ENCODE data around the gene LSAMP.
"Not testable (repeated sequence)": the region's sequence is repeated elsewhere in the genome, so short reads cannot be mapped to it uniquely, and the experiment has no call there.

The LSAMP gene

DNA sequence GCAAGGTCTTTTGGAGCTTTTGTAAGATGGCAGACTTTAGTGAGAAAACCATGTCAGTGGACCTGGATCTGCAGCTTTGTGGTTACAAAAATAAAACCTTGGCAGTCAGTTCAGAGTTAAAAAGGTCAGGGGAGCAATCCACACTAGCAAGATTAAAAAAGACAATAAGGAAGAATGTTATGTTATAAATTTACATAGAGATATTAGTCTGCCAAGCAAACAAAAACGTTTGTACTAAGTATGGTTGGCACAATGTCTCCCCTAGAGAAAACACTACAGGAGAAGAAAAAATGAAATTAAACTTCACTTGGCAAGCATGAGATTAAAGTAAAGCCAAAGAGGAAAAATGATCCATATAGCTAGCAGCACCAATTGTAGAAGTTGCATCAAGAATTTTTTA is 205.0 kb downstream of the LSAMP start:
- DNase-seq (ENCODE audit: low spot score), result no peak

DNA sequence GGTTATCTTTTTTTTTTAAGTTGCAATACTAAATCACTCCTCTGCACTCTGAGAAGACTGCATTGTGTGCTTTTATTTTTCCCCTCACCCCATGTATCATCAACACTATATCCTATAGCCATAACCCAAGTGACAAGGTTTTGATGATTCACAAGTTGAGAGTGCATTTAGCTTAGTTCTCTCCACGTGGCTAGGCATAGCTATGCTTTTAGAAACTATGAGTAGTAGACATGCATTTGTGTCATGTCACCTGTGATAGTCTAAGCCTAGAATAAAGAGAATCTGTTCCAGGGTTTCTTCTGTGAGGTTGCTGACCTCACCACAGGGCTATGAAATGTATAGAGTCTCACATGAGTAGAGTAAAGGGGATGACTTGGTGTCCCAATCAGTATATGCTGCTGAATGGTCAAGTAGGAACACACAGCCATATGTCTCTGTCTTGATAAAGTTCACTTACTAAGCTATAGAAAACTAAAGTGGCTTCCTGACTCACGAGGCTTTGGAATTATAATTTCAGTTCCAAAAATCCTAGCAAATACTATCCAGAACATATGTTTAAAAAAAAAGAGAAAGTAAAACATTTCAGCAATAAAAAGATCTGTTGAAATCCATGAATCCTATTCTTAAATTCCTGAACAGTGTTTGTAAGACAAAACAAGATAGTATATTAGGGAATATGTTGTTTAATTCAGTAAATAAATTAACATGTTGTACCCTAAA is 206.3 kb downstream of the LSAMP start:
- DNase-seq (ENCODE audit: low spot score), result no peak

DNA sequence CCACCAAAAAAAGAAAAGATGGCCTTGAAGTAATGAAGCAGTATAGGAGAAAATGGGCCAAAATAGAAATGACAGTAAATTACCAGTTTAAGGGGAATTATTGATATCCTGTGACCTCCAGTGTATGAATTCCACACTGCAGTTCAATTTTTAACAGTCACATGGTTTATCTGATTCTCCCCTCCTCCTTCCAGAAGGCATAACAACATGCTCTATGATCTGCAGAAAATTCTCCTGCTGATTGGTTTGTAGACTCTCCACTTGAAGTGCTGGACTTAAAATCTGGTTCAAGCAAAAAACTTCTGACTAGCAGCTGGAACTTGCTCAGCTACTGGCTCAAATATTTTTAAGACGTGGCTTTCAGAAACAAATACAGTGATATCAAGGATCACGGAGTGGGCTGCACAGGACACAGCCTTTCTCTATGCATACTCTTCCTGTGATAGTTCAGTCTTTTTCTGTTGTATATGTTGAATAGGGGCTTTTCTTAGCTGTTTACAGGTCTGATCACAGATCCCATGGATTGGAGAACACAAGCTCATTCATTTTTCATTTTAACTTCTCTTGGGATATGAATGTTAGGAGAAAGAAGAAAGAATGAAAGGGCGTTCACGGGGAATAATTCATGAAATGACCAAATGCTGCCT is 211.5 kb downstream of the LSAMP start:
- no peak for DNase-seq (ENCODE audit: low spot score)

DNA sequence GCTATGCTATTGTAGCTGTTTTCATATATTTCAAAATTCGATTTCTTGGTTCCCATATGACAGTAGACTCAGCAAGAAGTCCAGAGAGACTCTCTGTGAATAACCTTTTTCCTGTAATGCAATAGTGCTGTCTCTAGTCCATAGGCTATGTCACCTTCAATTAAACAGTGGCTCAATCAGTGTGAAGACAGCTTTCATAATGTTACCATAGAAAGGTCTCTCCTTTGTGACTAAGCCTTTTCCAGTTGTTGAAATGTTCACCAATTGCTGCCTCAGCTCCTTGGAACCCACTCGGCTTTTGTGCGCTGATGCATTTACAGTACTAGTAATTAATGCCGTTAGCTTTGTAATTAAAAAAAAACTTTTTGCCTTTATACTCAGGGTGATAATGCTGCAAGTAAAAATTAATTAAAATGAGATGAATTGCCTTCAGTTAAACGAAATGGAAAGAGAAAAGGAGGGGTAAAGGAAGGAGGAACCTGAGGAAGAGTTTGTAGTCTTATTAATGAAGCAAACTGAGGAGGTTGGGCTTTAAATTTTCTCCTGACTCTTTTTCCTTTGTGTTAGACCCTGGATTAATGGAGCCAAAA is 214.8 kb downstream of the LSAMP start:
- DNase-seq (ENCODE audit: low spot score), result no peak

DNA sequence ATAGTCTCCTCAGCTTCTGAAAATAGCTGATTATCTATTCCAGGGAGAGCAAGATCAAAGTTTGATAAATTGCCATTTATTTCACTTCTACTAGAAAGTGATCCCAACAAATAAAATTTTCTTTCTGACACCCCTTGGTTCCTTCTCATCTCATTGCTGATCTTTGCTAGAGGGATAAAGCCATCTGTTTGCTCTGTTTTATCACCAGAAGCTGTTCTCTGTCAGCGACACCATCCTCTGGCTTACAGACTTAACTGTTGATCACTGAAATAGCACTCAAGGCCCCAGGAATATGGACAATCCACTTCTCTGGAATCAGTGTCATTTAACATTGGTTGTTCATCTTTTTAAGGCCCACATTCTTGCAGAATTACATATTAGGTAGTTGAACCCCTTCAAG is 219.0 kb downstream of the LSAMP start:
- DNase-seq (ENCODE audit: low spot score), result no peak

DNA sequence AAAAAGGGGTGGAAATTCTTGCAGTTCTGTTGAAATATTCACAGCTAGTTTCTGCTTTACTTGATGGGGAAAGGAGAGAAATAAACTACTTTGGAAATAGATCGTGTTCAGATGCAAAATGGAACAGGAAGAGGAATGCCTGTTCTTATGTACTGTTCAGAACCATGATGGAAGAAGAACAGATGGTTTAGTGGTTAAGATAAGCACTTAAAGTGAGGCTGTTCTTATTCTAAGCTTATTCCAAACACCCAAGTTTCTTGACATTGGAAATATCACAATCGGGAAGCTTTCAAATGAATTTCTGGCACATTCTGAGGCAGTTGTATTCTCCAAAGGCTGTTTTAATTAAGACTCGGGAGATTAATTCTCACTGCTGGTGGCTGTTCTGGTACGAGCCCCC is 228.5 kb downstream of the LSAMP start:
- DNase-seq (ENCODE audit: low spot score), result no peak

DNA sequence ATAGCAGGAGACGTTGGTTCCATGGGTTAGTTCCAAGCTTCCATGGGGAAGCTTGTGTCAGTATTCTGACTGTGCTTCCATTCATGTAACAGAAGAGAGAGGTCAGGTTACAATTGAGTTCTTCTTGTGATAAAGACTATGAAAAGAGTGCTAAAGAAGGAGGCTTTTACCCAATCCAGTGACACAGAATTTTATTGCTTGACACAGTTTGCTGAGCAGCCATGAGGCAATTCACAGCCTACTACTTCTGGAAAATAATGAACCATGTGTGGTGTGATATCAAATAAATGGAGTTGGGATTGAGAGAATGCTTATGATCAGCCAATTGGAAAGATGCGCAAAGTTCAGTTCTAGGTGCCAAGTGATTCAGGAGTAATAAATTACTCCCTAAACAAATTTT is 233.4 kb downstream of the LSAMP start:
- no peak for DNase-seq (ENCODE audit: low spot score)

DNA sequence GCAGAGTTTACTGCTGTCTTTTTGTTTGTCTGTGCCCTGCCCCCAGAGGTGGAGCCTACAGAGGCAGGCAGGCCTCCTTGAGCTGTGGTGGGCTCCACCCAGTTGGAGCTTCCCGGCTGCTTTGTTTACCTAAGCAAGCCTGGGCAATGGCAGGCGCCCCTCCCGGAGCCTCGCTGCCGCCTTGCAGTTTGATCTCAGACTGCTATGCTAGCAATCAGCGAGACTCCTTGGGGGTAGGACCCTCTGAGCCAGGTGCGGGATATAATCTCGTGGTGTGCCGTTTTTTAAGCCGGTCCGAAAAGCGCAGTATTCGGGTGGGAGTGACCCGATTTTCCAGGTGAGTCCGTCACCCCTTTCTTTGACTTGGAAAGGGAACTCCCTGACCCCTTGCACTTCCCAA is 236.5 kb downstream of the LSAMP start:
- DNase-seq (ENCODE audit: low spot score), result not testable (repeated sequence)

DNA sequence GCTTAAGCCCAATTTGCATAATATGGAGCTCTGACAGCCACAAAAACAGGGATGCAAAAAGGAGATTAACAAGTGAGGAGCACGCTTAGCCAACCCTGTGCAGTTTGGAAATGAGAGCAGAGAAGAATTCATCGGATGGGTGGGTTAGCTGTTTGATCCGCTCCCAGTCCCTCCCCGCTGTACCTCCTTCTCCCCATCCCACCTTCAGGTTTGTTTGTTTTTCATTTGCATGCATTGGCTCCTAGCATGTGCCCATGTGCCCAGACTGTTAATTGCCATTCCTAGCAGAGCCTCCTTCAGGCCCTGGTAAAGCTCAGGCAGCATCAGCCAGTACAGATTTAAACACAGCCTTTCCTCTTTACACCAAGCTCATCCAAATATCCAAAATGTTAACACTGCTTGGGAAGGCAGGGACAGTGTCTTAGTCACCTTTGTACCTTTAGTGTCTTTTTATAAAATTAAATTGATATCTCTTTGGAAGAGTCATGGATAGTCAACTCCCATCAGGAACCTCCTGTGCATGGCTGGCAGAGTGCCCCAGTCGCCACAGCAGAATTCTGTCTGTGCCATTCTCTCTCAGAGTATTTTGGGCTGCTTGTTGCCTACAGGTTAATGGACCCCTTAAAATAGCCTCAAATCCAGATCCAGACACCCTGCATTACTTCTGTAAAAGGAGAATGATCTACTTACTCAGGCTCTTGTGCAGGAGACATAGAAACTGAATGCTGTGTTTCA is 244.2 kb downstream of the LSAMP start:
- no peak for DNase-seq (ENCODE audit: low spot score)

DNA sequence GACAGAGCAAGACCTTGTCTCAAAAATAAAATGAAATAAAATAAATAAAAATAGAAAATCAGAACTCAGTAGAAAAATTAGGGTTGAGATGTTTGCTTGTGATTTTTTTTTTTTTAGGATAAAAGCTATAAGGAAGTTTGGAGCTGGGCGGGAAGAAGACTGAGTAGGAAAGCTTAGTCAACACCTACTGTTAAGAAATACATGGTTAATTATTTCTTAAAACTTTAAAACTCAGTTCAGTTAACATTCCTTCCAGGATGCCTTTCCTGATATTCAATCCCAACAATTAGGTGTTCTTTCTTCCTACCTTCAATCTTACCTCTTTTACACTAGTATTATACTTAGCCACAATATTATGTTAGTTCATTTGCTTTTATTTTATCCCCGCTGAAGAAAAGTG is 246.2 kb downstream of the LSAMP start:
- DNase-seq (ENCODE audit: low spot score), result no peak

DNA sequence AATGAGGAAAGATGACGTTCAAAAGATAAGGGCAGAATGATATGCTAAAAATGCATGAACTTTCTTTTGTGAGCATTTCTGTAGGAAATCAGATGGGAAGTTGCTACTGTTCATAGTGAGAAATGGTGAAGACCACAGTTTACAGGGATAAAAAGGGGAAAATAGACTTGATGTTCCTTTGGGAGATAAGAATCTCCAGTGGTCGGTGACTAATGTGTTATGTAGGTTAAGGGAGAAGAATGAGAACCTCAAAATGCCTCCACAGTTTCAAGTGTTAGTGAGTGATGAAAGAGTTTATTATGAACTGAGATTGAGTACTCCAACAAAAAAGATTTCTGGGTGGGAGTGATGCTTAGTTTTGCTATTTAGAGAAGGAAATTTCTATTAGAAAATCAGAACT is 247.2 kb downstream of the LSAMP start:
- DNase-seq (ENCODE audit: low spot score), result no peak

DNA sequence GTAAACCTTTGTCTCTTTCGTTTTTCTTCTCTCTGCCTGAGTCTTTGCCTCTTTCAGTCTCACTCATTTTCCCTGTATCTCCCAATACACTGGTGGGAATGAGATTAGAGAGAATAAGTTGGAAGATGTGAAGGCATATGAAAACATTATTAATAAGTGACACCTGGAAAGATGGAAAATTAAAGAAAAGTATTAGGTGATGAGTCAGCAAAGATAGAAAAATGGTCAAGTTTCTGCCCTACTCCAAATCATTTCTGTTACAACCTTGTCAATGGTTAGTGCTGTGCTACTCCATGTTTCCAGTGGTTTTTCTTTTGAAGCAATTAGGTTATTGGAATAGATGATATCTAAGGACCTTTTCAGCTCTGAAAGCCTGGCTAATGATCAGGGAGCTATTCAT is 252.8 kb downstream of the LSAMP start:
- no peak for DNase-seq (ENCODE audit: low spot score)

DNA sequence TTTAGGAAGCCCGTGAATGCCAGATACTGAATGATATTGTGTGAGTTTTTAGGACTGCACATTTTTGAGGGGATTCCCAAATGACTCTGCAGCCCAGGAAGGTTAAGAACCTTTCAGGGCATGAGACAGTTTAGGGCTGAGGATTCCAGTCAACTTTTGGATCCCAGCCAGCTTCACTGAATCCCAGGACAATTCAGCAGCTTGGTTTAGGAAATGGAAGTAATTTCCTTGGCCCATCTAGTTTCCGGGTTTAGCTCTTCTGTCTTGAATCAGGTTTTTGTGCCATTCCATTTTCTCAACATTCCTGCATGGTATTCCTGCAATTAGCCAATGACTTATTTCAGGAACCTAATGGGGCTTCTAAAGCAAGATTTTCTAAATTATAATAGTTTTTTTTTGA is 253.9 kb downstream of the LSAMP start:
- no peak for DNase-seq (ENCODE audit: low spot score)

DNA sequence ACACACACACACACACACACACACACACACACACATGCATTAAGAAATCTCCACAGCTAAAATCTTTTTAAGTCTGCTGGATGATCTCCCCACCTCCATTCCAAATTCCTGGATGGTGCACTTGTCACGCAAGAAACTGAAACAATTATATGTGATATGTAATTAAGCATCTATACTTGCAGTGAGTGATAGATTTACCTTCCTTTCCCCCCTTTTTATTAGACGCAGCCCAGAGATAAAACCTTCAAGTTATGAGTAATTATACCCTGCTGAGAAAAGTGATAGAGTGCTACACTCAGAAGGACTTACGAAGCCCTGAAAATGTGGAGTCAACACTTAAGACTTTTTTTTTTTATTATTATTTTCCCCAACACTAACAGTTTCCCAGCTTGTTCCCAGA is 255.2 kb downstream of the LSAMP start:
- DNase-seq (ENCODE audit: low spot score), result no peak

DNA sequence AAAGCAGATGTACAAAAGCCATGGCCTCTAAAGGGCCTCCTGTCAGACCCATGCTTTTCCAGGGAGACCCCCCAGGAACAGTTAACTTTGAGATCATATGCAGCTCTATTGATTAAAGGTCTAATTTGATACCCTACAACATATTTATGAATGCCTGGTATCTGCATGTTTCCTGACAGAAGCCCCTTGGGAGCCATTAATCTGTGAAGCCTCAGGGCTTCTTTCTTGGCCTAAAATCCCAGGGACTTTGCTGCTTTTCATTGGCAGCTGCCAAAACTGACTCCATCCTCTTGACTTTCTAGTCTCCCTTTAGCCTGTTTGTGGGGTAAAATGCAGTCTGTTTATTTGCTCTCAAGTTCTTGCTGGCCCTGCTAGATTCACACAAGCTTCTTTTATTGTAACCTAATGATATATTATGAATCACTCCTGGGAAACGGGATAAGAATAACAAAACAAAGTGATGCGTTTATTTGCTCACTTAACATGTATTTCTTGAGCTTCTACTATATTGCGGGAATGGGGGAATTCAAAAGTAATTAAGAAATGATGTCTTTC is 257.0 kb downstream of the LSAMP start:
- no peak for DNase-seq (ENCODE audit: low spot score)

DNA sequence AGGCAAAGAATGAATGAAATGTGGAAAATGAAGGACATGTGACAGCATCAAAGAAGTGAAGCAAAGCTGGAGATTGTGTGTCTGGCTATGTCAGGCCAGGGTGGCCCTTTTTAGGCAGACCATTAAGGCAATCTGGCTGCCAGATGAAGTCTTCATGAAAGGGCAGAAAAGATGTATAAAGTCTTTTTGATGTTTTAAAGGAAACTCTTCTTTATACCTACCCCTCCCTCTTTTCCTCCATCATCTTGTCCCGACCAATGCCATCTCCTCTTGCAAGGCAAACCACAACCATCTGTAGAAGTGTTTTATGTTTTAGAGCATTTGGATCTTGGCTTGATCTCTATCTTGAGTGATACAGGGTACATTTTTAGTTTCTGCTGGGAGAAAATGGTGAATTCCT is 259.2 kb downstream of the LSAMP start:
- no peak for DNase-seq (ENCODE audit: low spot score)

DNA sequence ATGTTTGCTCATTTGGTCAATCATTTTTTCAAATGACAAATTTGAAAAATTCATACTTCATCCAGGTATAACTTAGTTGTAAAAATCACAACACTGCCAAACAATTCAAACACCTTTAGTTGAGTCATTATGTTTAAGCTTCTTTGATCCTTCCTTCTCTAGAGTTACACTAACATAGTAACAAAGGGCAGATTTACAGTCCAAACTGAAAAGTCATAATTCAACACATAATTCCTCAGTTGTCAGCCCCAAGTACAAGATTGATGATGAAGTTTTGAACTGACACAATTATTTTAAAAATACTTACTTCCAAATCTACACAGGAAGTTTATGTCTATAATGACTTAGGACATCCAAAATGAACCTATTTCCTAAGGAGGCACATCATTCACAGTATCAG is 264.1 kb downstream of the LSAMP start:
- DNase-seq (ENCODE audit: low spot score), result no peak

DNA sequence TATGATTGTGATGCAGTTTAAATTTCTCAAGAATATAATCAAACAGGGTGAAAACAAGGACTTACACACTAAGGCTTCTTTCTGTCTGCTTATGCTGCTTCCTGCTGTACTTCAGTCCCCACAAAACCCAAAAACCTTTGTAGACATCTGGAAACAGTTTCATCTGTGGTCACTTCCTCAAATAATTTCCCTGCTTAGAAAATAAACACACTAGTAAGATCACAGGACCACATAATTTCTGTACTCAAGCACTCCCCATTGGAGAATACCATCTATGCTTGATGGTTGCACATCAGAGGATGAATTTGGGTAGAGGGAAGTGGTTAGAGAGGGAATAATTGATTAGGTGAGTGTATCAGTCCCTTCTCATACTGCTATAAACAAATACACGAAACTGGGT is 266.2 kb downstream of the LSAMP start:
- no peak for DNase-seq (ENCODE audit: low spot score)

DNA sequence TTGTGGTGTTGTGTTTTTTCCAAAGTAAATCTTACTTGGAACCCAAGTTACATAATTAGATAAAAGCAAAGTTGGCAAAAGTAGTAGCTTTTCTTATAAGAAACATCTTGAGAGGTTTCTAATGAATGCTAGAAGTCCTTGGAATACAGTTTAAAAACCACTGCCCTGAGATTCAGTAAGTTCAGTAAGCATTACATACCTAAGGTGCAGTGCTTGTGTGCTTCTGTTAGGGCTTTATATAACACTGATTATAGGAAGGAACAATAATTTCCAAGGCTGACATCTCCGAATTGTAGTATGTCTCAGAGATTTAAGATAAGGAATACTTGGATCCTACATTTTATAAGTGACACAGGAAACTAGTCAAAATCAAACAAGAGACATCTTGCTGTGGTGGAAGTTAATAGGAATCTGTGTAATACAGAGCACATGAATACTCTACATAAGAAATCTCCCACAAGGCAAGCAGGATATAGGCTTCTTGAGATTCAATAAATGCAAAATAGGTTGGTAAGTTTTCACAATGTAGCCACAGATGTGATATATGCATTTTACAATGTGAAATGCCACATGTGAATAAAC is 268.2 kb downstream of the LSAMP start:
- DNase-seq (ENCODE audit: low spot score), result no peak

DNA sequence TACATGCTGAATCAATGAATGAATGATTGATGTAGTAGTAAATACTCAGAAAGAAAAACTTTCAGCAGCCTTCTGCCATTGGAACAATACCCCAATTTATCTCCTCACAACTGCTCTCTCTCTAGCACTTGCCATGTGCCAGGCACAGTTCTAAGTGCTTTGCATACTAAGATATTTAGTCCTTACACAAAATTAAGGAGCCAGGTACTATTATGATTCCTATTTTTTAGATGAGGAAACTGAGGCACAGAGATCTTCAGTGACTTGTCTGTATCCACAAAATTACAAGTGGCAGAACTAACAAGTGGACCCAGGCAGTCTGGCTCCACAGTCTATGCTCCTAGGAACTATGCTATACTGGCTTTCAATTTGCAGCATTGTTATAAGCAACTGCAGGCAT is 279.2 kb downstream of the LSAMP start:
- DNase-seq (ENCODE audit: low spot score), result no peak

DNA sequence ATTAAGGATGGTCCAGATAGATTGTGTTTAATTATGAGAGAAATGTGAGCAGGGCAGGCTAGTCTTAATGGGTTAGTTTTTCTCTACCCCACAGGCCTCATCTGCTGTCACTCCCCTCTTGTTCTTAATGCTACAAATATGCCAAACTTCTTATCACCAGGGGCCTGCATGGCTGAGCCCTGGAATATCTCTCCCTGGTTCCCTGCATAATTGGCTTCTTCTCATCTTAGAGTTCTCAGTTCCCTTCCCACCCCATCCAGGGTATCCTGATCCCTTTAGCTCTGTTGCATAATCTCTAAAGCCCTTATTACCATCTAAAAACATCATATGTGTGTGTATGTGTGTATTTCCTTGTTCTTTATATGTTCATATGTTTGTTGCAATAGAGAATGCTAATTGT is 279.6 kb downstream of the LSAMP start:
- no peak for DNase-seq (ENCODE audit: low spot score)

DNA sequence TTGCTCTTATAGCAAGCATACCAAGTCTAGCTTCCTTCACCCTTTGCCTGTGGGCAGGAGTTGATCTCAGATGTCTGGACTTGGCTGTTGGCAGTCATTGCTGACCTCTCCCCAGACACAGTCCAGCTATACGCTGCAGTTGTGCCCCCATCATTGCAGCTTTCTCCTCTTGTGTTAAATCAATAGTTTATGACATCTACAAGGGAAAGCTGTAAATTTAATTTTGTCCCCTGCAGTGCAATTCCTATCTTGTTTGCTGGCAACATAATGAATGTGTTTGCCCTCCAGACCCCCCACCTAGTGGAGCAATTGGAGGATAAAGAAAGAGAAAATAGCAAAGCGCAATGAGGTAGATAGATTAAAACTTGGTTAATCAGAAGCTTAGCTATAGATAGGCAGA is 280.2 kb downstream of the LSAMP start:
- no peak for DNase-seq (ENCODE audit: low spot score)
